Measurements from ENCODE around the gene HSPB7.
"Not testable (repeated sequence)": the region's sequence is repeated elsewhere in the genome, so short reads cannot be mapped to it uniquely, and the experiment has no call there.

DNA sequence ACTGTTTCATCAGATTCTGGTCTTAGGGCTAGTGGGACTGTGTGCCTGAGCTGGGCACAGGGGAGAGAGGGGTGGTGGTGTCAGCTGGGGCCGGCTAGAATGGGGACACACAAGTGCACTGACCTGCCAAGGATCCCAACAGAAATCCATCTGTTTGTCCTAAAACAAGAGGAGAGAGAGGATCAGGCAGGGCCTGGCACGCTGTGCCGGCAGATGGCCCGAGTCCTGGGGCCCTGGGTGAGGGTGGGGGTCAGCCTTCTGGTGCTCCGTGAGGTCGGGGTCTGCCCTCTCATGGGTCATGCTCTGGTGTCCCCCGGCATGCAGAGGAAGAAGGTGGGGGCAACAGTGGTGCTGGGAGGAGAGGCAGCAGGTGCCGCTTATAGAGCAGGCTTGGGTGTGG, 22.0 kb upstream of the HSPB7 start:
- not testable (repeated sequence) for TF ChIP-seq CTCF, POLR2A, POLR2AphosphoS5 (IDR thresholded peaks at IDR 0.05)

Data from prostate gland (tissue), 2 donors.